GM18511 (cell line): Measurements from ENCODE around the gene CHCHD4.
A peak's percentile ranks its signal among the peaks of the same experiment; 100 is the strongest.

Source experiments
- ATAC-seq: cut with Tn5 transposase; IDR thresholded peaks from one replicate; pipeline ENCODE4 v1.9.1; 2021; ENCODE audit warnings: mild to moderate bottlenecking, moderate library complexity; ENCODE audit not compliant: unreplicated experiment

Gene CHCHD4

DNA sequence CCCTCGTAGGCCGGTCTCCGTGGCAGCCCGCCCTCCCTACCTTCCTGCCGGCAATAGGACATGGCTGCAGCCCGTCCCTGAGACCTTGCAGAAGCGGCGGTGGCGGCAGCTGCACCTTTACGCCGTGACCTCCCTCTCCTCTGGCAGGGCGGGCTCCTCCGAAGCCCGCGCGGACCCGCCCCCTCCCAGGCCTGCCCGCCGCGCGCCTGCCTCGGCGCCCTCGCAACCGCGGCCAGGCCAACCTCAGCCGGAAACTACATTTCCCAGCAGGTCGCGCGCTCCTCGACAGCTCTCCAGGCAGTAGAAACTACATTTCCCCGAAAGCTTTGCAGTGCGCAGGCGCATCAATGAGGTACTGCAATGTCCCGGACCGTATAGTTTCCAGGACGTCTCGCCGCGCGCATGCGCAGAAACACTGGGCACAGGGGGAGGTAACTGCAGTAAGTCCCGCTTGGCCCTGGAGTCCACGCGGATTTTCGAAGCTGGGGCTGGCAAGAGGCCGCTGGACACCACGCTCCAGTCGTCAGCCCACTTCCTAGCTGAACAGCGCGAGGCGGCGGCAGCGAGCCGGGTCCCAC is at the start of gene CHCHD4, which contains the start of gene TMEM43:
Gene CHCHD4, minus strand, starts transcription at position 256 of the 578 bp plus-strand sequence. Its CDS starts 194 bp downstream, at position 62.
Gene TMEM43, plus strand, starts transcription at position 438 of the 578 bp plus-strand sequence. CDS start 142 bp downstream, outside the sequence.
- ATAC-seq, result peak; percentile 87

DNA sequence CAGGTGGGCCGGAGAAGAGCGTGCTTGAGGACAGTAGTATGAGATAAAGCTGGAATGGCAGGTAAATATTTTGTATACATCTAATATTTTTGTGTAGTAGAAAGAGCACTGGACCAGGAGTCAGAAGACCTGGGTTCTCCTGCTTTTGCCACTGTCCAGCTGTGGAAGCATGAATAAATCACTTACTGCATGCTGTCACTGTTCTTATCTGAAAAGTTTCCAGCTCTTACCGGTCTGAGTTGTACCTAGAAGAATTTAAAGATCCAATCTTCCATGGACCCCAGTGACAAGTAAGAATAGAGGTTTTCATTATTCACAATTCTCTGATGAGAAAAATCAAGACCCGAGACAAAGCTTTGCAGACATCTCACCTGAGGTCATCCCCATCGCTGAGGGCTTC is 47.8 kb upstream of the CHCHD4 start:
- no peak for ATAC-seq

DNA sequence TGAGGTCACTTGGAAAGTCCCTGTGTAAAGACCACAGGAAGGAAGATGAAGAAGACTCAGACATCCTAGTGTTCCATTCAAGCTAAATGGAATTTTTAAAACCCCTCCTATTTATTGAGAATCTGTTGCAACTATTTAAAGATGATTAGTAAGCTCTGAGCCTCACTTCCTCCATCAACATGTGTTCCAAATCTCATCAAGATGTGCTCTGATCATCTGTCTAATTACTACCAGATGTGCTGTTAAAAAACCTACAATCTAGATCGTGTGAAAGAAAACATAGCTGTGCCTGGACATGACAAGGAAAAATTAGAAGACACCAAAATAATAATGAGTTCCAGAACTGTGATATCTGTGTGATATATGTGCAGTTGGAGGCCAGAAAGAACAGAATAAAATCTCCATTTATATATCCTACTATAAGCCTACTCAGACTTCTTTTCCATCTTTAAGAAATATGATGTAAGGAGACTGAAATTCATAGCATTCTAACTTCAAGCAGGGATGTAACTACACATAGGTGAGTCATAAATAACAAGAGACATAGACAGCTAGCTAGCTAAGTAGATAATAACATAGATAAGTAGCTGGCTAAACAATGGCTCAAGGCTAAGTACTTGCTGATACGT is 46.0 kb upstream of the CHCHD4 start:
- no peak for ATAC-seq

DNA sequence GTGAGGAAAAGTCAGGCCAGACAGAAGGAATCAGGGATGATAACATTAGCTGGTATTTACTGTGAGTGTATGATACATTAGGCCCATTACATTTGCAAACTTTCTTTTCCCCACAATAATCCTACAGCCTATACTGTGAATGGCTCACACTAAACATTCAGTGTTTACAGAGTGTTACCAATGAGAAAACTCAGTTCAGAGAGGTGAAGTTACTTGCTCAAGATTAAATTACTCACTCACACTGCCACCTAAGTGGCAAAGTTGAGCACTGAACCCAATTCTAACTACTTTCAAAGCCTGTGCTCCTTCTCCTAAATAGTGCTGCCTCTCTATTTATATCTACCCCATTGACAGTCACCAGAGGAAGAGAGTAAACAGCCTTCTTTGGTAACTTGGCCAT is 45.2 kb upstream of the CHCHD4 start:
- ATAC-seq, result no peak

DNA sequence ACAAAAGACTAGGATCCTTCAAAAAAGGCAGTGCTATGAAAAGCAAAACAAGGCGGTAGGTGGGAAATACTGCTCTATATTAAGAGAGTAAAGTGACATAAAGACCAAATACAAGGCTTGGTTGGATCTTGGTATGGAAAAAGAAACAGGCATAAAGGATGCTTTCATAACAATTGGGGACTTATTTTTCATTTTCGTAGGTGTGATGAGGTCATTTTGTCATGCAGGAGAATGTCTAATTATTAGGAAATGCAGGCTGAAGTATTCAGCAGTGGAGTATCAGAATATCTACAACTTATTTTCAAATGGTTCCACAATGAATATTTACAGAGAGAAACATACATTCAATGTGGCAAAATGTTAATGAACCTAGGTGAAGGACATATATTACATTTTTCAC is 44.8 kb upstream of the CHCHD4 start:
- no peak for ATAC-seq

DNA sequence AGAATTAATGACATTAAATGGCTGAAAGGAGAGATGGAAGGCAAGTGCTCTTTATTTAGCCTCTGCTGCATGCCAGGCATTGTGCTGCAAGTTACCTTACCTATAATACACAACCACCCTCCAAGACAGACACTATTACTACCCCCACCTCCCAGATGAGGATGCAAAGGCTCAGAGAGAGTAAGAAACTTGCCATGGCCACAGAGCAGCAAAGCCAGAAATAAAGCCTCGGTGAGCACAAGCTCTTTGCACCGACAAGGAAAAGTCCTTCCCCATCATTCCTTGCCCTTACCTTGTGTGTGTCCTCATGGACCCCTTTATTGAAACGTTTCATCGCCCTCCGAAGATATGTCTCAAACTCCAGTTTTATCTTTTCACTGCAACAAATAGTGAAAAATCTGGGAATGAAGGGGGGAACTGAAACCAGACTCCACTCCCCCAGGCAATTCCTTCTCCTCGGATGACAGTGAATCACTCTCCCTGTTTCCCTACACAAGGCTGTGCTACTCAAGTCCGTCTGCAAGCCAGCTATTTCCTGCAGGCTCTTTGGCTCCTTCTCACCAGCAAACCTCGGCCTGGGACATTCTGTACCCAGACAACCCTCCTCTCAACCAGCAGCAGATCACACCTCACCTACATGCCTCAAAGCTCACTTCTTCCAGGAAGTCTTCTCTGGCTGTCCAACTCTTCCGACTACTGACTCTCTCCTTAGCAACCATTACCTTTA is 42.4 kb upstream of the CHCHD4 start:
- ATAC-seq, result no peak

DNA sequence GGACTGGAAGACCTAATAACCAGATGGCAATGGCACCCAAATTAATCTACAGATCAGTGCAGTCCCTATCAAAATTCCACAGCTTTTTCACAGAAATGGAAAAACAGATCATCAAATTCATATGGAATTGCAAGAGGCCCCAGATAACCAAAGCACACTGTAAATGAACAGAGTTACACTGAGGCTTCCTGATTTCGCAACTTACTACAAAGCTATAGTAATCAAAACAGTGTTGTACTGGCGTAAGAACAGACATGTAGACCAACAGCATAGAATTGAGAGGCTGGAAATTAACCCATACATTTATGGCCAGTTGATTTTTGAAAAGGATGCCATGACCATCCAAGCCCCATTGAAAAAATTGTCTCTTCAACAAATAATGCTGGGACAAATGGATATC is 37.5 kb upstream of the CHCHD4 start:
- ATAC-seq, result no peak

DNA sequence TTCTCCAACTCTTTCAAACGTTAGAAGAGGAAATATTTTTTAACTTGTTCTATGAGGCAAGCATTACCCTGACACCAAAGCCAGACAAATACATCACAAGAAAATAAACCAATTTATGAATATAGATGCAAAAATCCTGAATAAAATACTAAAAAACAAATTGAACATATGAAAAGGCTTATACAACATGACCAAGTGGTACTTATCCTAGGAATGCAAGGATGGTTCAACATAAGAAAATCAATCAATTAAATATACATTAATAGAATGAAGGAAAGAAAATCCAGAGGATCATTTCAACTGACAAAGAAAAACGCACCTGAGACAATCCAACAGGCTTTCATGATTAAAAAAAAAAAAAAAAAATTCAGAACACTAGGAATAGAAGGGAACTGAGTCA is 36.6 kb upstream of the CHCHD4 start:
- ATAC-seq, result no peak

DNA sequence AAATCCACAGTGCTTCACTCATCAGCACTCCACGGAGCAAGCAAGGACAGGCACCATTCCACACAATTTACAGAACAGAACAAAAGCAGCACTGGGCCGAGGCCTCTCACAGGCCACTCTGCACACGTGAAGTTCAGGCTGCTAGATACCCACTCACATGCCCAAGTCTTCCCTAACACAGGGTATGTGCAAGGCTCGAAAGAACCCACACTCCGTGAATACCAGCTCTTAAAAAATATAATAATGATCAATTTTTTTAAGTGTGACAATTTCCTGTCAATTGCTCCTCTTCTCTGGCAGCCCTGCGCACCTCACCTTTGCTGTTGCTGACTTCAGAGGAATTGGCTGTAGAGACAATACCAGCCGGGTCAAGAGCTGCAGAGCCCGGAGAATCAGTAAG is 34.8 kb upstream of the CHCHD4 start:
- ATAC-seq, result no peak

DNA sequence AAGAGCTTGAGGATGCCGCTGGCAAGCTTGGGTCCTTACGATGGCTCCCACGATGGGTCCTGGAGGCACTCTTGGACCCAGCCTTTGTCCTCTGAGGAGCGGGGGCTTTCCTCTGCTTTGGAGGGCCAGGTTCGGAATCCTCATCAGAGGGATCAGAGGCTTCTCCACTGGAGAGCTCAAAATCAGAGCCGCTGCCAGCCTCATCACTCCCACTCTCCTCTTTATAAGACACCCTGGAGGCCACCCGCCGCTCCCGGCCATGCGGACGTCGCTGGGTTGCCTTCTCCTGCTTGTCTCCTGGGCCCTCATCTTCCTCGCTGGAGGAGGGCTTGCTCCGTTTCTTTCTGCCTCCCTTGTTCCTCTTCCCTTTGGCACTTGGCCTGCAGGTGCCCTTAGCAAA is 33.7 kb upstream of the CHCHD4 start:
- no peak for ATAC-seq

DNA sequence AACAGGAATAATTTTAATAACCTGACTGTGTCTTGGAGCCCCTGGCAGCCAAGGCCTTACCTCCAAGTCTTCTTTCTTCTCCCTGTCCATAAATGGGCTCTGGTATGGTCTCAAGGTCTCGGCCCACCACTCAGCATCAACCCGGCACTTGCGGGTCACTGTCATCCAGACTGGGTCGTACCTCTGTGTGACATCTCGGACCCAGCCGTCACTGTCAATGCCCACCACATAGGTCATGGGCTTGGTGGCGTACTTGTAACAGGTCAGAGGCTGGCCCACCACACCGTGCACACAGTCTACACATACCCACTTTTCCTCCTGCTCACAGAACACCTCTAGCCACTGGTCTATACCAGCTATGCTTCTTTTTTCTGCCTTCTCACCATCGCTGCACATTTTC is 33.3 kb upstream of the CHCHD4 start:
- no peak for ATAC-seq

DNA sequence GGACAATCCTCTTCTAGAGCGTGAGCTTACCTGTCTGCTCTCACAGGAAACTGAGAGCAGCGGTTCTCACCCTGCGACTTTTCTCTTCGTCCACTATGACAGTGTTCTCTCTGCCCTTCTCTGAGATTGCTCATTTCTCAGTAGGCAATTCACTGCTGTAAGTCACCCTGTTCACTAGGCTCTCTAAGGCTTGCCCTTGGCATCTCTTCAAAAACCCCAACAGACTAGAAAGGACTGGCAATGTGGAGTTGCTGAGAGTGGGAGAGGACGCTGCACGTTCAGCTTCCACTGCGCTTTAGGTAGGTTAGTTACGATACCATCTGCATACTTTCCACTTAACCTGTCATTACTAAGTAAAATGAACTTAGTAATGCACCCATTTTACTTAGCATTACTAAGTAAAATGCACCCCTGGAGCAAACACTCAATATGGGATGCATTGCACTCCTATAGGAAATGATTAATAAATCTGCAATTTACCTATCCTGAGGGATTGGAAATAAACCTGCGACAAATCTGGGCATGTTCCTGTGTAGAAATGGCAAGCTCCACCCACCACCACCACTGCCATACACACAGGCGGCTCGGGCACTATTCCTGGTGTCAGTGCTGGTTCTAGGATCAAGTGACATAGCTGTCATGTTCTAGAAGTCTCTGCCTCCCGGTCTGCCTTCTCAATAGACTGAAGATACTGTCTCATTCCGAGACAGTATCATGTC is 32.3 kb upstream of the CHCHD4 start:
- no peak for ATAC-seq

DNA sequence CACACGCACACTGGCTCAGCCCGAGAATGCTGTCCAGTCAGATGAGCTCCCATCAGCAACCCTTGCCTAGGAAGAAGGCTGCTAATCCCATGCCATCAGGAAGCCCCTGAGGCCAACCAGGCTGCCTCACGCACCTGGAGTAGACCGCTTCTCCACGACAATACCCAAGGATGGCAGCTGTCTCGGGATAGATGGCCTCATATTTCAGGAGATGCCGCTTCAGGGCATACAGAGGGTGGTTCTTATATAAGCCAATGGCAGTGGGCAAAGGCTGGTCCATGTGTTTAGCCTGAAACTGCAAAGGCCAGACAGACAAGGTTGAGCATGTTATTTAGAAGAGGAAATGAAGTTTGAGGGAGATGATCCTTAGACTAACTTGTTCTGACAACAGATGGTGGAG is 31.5 kb upstream of the CHCHD4 start:
- ATAC-seq, result no peak

DNA sequence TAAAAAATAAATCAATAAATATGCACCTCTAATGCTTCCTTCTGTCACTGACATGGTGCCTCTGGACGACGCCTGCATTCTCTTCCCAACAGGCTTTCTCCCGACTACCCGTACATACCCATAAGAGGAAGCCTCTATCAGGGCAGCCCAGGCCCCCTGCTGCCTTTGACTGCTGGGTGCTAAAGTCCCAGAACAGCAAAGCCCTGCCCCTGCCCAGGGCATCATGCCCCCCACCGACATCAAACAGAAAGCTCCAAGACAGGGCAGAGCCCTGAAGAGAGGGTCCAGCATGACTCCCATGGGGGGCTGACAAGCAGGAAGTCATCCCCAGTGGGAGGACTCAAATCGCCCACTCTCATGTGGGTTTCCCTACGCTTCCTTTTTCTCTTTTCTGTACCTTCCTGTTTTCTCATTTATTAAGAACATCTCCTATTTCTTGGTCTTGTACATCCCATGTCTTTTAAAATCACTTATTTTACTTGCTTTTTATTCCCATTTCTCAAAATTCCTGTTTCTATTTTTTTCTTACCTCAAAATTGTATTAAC is 30.3 kb upstream of the CHCHD4 start:
- no peak for ATAC-seq

DNA sequence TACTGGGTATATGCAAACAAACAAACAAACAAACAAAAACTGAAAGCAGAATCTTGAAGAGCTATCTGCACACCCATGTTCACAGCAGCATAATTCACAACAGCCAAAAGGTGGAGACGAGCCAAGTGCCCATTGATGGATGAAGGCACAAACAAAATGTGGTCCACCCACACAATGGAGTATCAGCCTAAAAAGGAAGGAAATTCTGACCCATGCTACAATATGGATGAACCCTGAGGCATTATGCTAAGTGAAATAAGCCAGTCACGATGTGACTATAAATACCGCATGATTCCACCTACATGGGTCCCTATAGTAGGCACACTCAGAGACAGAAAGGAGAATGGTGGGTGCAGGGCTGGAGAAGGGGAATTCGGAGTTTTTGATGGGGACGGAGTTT is 29.6 kb upstream of the CHCHD4 start:
- ATAC-seq, result no peak

DNA sequence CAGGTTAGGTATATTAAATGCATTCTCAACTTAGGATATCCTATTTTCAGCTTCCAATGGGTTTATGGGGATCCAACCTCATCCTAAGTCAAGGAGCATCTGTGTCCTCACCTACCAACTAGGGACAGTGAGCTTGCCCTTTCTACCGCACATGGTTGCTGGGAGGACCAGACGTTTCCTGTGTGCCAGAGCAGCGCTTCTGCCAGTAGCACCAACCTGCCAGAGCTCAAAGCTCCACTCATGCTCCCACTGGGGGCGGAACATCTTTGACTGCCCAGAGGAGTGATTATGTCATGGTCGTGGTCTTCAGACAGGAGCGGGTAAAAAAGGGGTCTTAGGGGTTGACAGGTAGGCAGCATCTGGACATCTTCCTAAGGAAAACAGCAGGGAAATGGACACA is 29.0 kb upstream of the CHCHD4 start:
- no peak for ATAC-seq

DNA sequence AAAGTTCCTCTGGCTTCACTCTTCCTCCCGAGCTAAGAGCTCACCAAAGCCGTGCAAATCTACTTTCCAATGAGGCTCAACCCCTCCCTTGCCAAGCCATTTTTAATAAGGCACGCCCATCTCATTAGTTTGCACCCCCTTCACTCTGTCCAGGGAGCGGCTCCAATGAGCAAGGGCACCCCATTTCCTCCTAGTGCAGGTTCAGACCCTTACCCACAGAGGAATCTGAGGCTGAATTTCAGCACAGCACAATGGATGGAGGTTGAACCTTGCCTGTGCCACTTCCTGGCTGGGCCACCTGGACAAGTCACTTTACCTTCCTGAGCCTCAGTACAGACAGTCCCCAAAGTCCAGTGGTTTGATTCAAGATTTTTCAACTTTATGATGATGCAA is 28.3 kb upstream of the CHCHD4 start:
- no peak for ATAC-seq

DNA sequence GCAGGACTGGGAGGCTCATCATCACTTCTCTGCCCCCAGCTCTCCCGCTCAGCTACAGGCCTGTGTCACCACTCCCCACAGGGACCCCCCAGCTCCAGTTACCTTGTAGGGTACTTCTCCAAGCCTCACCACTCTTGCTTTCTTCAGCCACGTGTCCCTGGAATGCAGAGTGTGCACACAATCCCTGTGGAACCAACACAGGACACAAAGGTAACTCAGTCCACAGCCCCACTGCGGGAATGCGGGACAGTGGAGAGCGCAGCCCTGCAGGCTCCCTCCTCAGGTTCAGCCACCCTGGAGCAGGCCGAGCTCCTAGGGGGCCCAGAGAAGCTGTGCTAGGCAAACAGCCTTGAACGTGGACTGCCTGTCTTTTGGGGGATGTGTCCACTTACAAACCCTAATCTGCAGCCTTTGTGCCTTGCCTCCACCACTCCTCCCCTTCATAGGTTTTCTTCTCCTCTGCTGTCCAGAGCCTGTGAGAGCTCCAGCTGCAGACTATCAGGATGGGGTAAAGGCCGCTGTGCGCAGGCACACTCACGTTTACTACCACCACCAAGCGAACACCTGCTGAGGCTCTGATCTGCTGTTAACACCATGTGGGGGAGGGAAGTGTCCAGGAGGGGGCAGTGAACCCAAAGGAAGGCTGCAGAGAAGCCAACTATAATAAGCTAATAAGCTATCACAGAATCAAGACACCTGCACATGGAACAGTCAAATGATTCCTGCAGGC is 27.7 kb upstream of the CHCHD4 start:
- no peak for ATAC-seq

DNA sequence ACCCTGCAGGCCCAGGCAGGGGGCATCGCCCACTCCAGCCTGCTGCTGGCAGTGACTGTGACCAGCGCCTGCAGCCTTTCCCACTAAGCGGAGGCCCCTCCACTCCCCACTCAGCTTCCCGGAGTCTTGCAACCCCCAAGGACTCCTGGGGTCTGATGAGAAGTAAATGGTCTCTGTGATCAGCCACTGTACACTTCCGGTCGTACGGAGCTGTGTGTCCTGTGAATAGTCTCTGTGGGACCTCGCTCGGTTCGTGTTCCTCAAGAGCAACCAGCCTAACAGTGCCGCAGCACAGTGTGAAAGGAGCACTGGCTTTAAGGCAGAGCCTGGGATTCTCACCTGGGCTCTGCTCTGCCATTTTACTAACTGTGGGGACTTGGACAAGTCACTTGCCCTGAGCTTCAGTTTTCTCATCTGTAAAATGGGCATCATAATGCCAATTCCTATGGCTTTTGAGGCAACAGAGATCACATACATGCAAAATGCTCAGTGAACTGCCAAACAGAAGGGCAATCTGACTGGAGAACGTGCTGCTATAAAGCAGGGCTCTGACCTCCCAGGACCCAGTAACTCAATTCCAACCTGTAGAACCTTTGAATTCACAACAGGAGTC is 26.9 kb upstream of the CHCHD4 start:
- ATAC-seq, result no peak

DNA sequence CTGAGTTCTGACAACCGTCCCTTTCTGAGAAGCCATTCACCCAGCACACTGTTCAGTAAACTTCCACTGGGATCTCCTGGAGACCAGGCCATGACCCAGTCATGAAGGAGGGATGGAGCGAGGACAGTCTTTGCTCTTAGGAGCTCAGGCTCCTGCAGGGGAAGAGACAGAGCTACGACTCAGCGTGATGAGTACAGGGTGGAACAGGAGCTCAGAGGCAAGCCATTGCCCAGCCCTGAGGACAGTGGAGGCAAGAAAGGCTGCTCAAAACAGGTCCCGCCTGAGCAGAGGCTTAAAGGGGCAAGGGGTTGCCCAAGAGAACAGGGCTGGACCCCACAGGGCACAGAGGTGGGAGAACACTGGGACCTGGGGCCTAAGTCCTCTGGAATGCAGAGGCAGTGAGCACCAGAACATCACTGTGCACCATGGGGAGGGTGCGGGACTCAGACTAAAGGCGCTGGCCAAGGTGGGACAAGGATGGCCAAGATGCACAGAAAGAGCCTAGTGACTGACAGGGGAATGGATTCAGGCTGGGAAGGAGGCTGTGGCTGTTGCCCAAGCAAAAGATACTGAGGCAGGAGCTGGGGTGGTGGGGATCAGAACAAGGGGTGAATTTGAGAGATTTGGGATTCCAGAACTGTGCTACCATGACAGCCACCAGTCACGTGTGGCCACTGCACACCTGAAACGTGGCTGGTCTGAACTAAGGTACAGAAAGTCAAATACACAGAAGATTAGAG is 26.0 kb upstream of the CHCHD4 start:
- no peak for ATAC-seq
